ENCODE data around the gene SEC14L2. TPM values are rescaled to one million over a fixed set of nuclear protein-coding genes. Genes with fewer than 3 reads are reported as not detected.

Gene SEC14L2
- total RNA-seq, 1 experiment from 2014 or later, result 8.2 TPM

DNA sequence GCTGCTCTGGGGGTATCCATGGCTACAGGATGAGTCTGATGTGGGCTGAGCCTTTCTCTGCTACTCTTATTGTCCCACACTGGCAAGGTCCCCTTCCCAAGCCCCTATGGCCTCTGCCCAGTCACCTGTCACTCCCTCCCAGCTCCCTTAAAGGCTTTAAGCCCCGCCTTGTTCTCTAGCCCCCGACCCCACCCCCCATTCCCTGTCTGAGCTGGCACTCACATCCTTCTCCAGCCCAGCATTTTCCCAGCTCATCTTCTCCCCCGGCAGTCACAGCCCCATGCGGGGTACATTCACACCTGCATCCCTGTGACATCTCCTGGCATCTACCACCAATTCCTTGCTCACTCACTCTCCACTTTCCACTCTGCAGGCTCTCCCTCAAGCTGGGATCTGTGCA, 33.1 kb downstream of the SEC14L2 start:
- Histone ChIP-seq H3K4ac (ENCODE audit: low read depth, low read length) (no peak overlapping the region), H3K14ac (ENCODE audit: insufficient read depth, low read length) (no peak overlapping the region), H3T11ph (ENCODE audit: low read length) (no peak overlapping the region), H3K23me2 (ENCODE audit: insufficient read length, low read depth, low read length, poor library complexity, severe bottlenecking) (peaks cover 5% of the 10 kb centered on the region), H4K91ac (ENCODE audit: insufficient read length, low read depth, low read length) (no peak overlapping the region), H2BK120ac (ENCODE audit: low read depth, low read length, poor library complexity, severe bottlenecking) (no peak overlapping the region), H3K79me1 (ENCODE audit: insufficient read depth, low read depth, low read length, poor library complexity, severe bottlenecking) (no peaks in the 10 kb centered on the region), H4K5ac (ENCODE audit: insufficient read length, low read depth, low read length) (no peak overlapping the region), H3K56ac (ENCODE audit: insufficient read length, low read depth, low read length) (no peak overlapping the region), H2BK15ac (ENCODE audit: low read depth, low read length) (no peak overlapping the region), H3K4me2 (ENCODE audit: insufficient read depth, insufficient read length, low read length) (no peak overlapping the region), H3K27ac (ENCODE audit: insufficient read length, low read depth, low read length) (no peak overlapping the region), H3K23ac (ENCODE audit: insufficient read length, low read depth, low read length) (no peak overlapping the region), H3K4me1 (ENCODE audit: insufficient read depth, low read length) (no peaks in the 10 kb centered on the region), H3K27me3 (ENCODE audit: insufficient read depth, low read length) (no peaks in the 10 kb centered on the region), H2BK5ac (ENCODE audit: insufficient read length, low read length) (no peak overlapping the region), H3K9me3 (ENCODE audit: control insufficient read depth, low read depth, low read length) (no peaks in the 10 kb centered on the region), H4K20me1 (ENCODE audit: control insufficient read depth, insufficient read depth, insufficient read length) (no peaks in the 10 kb centered on the region), H4K8ac (replicated peaks; ENCODE audit: insufficient read length, low read depth, low read length) (no peak overlapping the region), H2AFZ (ENCODE audit: low read length) (no peak overlapping the region), H3K79me2 (ENCODE audit: insufficient read depth, low read length) (no peaks in the 10 kb centered on the region; the same call in 1 of the 2 replicates), H2AK5ac (ENCODE audit: insufficient read length, low read length) (no peak overlapping the region), H3K9ac (ENCODE audit: extremely low read depth, insufficient read length, low read length) (no peak overlapping the region), H2BK20ac (ENCODE audit: low read depth, low read length, poor library complexity, severe bottlenecking) (no peak overlapping the region), H3K18ac (ENCODE audit: insufficient read length, low read depth, low read length) (no peak overlapping the region), H2BK12ac (ENCODE audit: insufficient read length, low read depth, low read length) (no peak overlapping the region)
- peak; percentile 43 for DNase-seq
- WGBS (ENCODE audit: extremely low coverage, insufficient read length, low lambda C conversion rate), result no CpG with 5 or more reads among the region's 4 CpGs
- H3K9me3 Mint-ChIP-seq, result no peaks in the 10 kb centered on the region
- H3K27ac Mint-ChIP-seq, result no peak overlapping the region; a peak in 1 of 7 replicates
- no peak overlapping the region for H3K4me3 Mint-ChIP-seq
- H3K36me3 Mint-ChIP-seq (ENCODE audit: insufficient read depth in 1 of 3, low read depth in 3 of 3), result peaks cover 12 to 22% (median 21%) of the 10 kb centered on the region in 3 experiments
- peaks cover 15 to 17% of the 10 kb centered on the region in 2 experiments for H3K4me1 Mint-ChIP-seq
- TF ChIP-seq, protein P1, sequence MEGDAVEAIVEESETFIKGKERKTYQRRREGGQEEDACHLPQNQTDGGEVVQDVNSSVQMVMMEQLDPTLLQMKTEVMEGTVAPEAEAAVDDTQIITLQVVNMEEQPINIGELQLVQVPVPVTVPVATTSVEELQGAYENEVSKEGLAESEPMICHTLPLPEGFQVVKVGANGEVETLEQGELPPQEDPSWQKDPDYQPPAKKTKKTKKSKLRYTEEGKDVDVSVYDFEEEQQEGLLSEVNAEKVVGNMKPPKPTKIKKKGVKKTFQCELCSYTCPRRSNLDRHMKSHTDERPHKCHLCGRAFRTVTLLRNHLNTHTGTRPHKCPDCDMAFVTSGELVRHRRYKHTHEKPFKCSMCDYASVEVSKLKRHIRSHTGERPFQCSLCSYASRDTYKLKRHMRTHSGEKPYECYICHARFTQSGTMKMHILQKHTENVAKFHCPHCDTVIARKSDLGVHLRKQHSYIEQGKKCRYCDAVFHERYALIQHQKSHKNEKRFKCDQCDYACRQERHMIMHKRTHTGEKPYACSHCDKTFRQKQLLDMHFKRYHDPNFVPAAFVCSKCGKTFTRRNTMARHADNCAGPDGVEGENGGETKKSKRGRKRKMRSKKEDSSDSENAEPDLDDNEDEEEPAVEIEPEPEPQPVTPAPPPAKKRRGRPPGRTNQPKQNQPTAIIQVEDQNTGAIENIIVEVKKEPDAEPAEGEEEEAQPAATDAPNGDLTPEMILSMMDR (conservative IDR thresholded peaks at IDR 0.05), result no peak
- no peaks in the 10 kb centered on the region; the same call in 1 of the 2 replicates for H3K27me3 Mint-ChIP-seq (ENCODE audit: low read depth)
